AG04450 (cell line): Measurements from ENCODE around the gene NSMF. TPM values are rescaled to one million over a fixed set of nuclear protein-coding genes. Genes with fewer than 3 reads are reported as not detected.

Source experiments
- CTCF ChIA-PET: fragments of 300-600, 350-600 bp; formaldehyde crosslinking; extraction: SDS; loops from one replicate; lab custom pipeline; 2022; ENCODE audit warnings: antibody characterized with exemption, inconsistent platforms; lab: Charles Lee
- POLR2A ChIA-PET: fragments of 350-600 bp; formaldehyde crosslinking; extraction: SDS; loops from one replicate; lab custom pipeline; 2021; ENCODE audit warnings: antibody characterized with exemption, inconsistent platforms; lab: Yijun Ruan, JAX
- DNase-seq: peaks from one replicate; pipeline ENCODE4 v3.0.0-alpha.2; 2011; ENCODE audit warnings: low read depth, low spot score
- H3K27ac ChIP-seq: one replicate; pipeline ENCODE4 v1.5.1; 2012; ENCODE audit warnings: low read depth, low read length, control low read depth
- H3K27me3 ChIP-seq: one replicate; pipeline ENCODE4 v1.6.0; 2012; ENCODE audit warnings: low read length; ENCODE audit not compliant: control insufficient read depth, insufficient read depth
- H3K4me3 ChIP-seq: 2 replicates; pipeline ENCODE4 v1.5.1; 2011; ENCODE audit warnings: mild to moderate bottlenecking, low read depth, low read length, control low read depth
- H3K9me3 ChIP-seq: 2 replicates; pipeline ENCODE4 v1.5.1; 2012; ENCODE audit warnings: low read length; ENCODE audit not compliant: control insufficient read depth, insufficient read depth
- polyA plus RNA-seq: library from polyadenylated mRNA; depleted of rRNA; stranded (reverse); fragments of >200 nt; gene quantifications from 2 replicates; pipeline ENCODE4 v1.2.3, GENCODE V29; 2011
- TF ChIP-seq, protein P1 (sequence below): IDR thresholded peaks from 2 replicates; pipeline ENCODE4 v1.5.1; 2011; ENCODE audit warnings: low read depth, low read length, control low read depth, inconsistent platforms

NSMF gene
- polyA plus RNA-seq, 1 experiment: 20.7 TPM

GRCh38 chr9:137434498-137435380, 24.4 kb downstream of the NSMF start:
- ChIA-PET POLR2A (no interaction called here), CTCF (interaction anchor here (1.8 kb wide), 1 partner anchor 10 kb away, joined by 8 read pairs; no protein-coding TSS in a partner anchor)
- TF ChIP-seq, protein P1, sequence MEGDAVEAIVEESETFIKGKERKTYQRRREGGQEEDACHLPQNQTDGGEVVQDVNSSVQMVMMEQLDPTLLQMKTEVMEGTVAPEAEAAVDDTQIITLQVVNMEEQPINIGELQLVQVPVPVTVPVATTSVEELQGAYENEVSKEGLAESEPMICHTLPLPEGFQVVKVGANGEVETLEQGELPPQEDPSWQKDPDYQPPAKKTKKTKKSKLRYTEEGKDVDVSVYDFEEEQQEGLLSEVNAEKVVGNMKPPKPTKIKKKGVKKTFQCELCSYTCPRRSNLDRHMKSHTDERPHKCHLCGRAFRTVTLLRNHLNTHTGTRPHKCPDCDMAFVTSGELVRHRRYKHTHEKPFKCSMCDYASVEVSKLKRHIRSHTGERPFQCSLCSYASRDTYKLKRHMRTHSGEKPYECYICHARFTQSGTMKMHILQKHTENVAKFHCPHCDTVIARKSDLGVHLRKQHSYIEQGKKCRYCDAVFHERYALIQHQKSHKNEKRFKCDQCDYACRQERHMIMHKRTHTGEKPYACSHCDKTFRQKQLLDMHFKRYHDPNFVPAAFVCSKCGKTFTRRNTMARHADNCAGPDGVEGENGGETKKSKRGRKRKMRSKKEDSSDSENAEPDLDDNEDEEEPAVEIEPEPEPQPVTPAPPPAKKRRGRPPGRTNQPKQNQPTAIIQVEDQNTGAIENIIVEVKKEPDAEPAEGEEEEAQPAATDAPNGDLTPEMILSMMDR: no peak
- Histone ChIP-seq H3K4me3 (no peak overlapping the region), H3K27me3 (peaks cover 2% of the 10 kb centered on the region), H3K27ac (no peak overlapping the region), H3K9me3 (no peaks in the 10 kb centered on the region; the same call in 1 of the 2 replicates)
- DNase-seq: no peak

GRCh38 chr9:137433916-137434431, 25.2 kb downstream of the NSMF start:
- Histone ChIP-seq H3K27me3 (no peaks in the 10 kb centered on the region), H3K4me3 (no peak overlapping the region), H3K9me3 (no peaks in the 10 kb centered on the region; the same call in 1 of the 2 replicates), H3K27ac (no peak overlapping the region)
- ChIA-PET POLR2A (no interaction called here), CTCF (interaction anchor here (1.0 to 1.8 kb wide), 2 partner anchors 11 kb away, joined by 8 to 9 read pairs; partner anchors contain the start of genes EXD3 and NOXA1)
- no peak for DNase-seq
- TF ChIP-seq, protein P1: no peak

DNA sequence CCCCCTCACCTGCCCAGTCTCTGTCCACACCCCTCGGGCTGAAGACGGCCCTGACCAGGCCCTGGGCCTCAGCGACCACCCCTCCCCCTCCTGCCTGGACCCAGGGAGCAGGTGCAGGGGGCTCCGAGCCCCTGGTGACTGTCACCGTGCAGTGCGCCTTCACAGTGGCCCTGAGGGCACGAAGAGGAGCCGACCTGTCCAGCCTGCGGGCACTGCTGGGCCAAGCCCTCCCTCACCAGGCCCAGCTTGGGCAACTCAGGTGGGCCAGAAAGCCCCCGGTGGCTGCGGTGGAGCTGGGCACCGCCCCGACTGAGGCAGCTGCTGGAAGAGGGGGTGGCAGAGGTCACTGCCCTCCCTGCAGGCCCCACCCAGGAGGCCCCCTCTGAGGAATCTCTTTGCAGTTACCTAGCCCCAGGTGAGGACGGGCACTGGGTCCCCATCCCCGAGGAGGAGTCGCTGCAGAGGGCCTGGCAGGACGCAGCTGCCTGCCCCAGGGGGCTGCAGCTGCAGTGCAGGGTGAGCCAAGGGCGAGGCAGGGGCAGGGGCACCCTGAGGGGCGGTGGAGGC, 25.7 kb downstream of the NSMF start:
- Histone ChIP-seq H3K9me3 (no peaks in the 10 kb centered on the region; the same call in 1 of the 2 replicates), H3K27me3 (no peaks in the 10 kb centered on the region), H3K4me3 (no peak overlapping the region), H3K27ac (no peak overlapping the region)
- TF ChIP-seq, protein P1: no peak
- CTCF ChIA-PET: interaction anchor here (1.0 kb wide), 1 partner anchor 11 kb away, joined by 9 read pairs; the partner anchor contains the start of genes EXD3 and NOXA1
- DNase-seq: no peak
- POLR2A ChIA-PET: no interaction called here

DNA sequence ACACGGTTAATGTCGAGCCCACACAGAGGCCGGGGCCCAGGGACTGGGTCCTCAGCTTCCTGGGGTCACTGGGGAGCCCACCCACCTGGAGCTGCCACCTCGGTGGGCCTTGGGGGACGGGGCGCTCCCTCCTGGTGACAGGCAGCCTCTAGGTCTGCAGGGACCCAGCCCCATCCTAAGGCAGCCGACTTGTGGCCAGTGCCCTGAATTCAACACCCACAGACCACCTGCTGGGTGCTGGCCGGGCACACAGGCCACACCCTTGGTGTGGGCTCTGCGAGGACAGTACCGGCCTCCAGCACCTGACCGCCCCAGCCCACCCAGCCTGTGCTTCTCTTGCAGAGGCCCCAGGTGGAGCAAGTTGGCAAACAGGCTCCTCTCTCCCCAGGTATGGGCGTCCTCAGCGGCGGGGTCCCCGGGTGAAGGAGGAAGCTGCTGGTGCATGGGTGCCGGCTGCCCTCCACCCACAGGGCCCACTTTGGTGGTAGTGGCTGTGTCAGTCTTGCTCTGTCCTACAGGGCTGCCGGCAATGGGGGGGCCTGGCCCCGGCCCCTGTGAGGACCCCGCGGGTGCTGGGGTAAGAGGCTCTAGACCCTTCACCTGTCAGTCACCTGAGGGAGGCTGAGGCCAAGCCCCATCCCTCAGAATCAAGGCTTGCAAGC, 26.3 kb downstream of the NSMF start:
- H3K27me3 ChIP-seq: no peaks in the 10 kb centered on the region
- ChIA-PET POLR2A (interaction anchor here (0.6 kb wide), 1 partner anchor 22 kb away, joined by 7 read pairs; no protein-coding TSS in a partner anchor), CTCF (interaction anchor here (1.0 to 1.3 kb wide), 2 partner anchors 9 to 10 kb away, joined by 6 to 9 read pairs; partner anchors contain the start of genes EXD3 and NOXA1)
- no peak overlapping the region for H3K4me3 ChIP-seq
- no peak for DNase-seq
- TF ChIP-seq, protein P1: no peak
- H3K27ac ChIP-seq: no peak overlapping the region
- peaks cover 5% of the 10 kb centered on the region; the same call in 1 of the 2 replicates for H3K9me3 ChIP-seq
